OCI-LY7 (cell line): ENCODE data around the gene MRPL49. TPM values are rescaled to one million over a fixed set of nuclear protein-coding genes. Genes with fewer than 3 reads are reported as not detected.

Experiments
- BruUV-seq: library from RNA; stranded (reverse); fragments of 400-500 nt; replicated peaks from 2 replicates; lab custom pipeline; 2021; lab: Mats Ljungman, UMichigan
- CTCF ChIA-PET: fragments of 300-600 bp; sonication (Branson Sonifier 250); formaldehyde crosslinking; loops from one replicate; lab custom pipeline; 2022; ENCODE audit warnings: antibody characterized with exemption; ENCODE audit not compliant: unreplicated experiment; lab: Charles Lee
- POLR2A ChIA-PET: fragments of 300-600 bp; sonication (Branson Sonifier 250); formaldehyde crosslinking; loops from one replicate; lab custom pipeline; 2022; ENCODE audit warnings: antibody characterized with exemption; lab: Charles Lee
- DNase-seq: peaks from one replicate; pipeline ENCODE4 v3.0.0-alpha.2; 2015; ENCODE audit warnings: low spot score
- H2AFZ ChIP-seq: fragments of 200-600 bp; sonication (generic), shearing (Covaris generic); 2 replicates; pipeline ENCODE4 v1.6.1; 2014; ENCODE audit warnings: mild to moderate bottlenecking, antibody characterized with exemption, low read length, moderate library complexity
- H3K27ac ChIP-seq: fragments of 200-600 bp; sonication (generic); 2 replicates; pipeline ENCODE4 v1.5.1; 2014; ENCODE audit warnings: mixed run types, low read depth, mild to moderate bottlenecking, moderate library complexity, low read length, inconsistent platforms; ENCODE audit not compliant: poor library complexity, severe bottlenecking
- H3K36me3 ChIP-seq: fragments of 200-600 bp; sonication (generic); 2 replicates; pipeline ENCODE4 v1.6.1; 2014; ENCODE audit warnings: mild to moderate bottlenecking, antibody characterized with exemption, low read length, moderate library complexity, mixed read lengths; ENCODE audit not compliant: insufficient read depth
- H3K4me1 ChIP-seq: fragments of 200-600 bp; sonication (generic); 2 replicates; pipeline ENCODE4 v1.5.1; 2014; ENCODE audit warnings: mild to moderate bottlenecking, low read length; ENCODE audit not compliant: insufficient read depth, poor library complexity, severe bottlenecking
- H3K4me2 ChIP-seq: fragments of 200-600 bp; sonication (generic); 2 replicates; pipeline ENCODE4 v1.6.1; 2014; ENCODE audit warnings: mild to moderate bottlenecking, low read length
- H3K4me3 ChIP-seq: fragments of 200-600 bp; sonication (generic); 2 replicates; pipeline ENCODE4 v1.5.1; 2014; ENCODE audit warnings: mild to moderate bottlenecking, low read depth, low read length; ENCODE audit not compliant: poor library complexity, severe bottlenecking
- H3K79me2 ChIP-seq: fragments of 200-600 bp; sonication (generic); 2 replicates; pipeline ENCODE4 v1.6.1; 2016; ENCODE audit warnings: low read depth, mild to moderate bottlenecking, low read length, moderate library complexity, mixed read lengths; ENCODE audit not compliant: insufficient read depth
- H3K9me2 ChIP-seq: fragments of 200-600 bp; sonication (generic); 2 replicates; pipeline ENCODE4 v1.6.1; 2016; ENCODE audit warnings: mild to moderate bottlenecking, low read length, mixed read lengths; ENCODE audit not compliant: insufficient read depth
- H3K9me3 ChIP-seq: fragments of 200-600 bp; sonication (generic); 2 replicates; pipeline ENCODE4 v1.6.1; 2014; ENCODE audit warnings: mild to moderate bottlenecking, mixed run types, low read length, mixed read lengths
- H4K20me1 ChIP-seq: fragments of 200-600 bp; sonication (generic); 2 replicates; pipeline ENCODE4 v1.6.1; 2014; ENCODE audit warnings: mild to moderate bottlenecking, antibody characterized with exemption, low read length, moderate library complexity, mixed read lengths; ENCODE audit not compliant: insufficient read depth
- CTCF ChIP-seq: fragments of 200-600 bp; sonication (generic); conservative IDR thresholded peaks from 2 replicates; pipeline ENCODE4 v1.5.1; 2014; ENCODE audit warnings: mild to moderate bottlenecking, antibody characterized with exemption, low read length, moderate library complexity, mixed read lengths
- EZH2phosphoT487 ChIP-seq: fragments of 200-600 bp; sonication (generic); IDR thresholded peaks from 2 replicates; pipeline ENCODE4 v1.6.1; 2018; ENCODE audit warnings: low read depth, borderline replicate concordance, mild to moderate bottlenecking, mixed run types, antibody characterized with exemption, low read length, moderate library complexity, mixed read lengths
- intact Hi-C: fragments of 100-400 bp; cut with micrococcal nuclease; formaldehyde crosslinking; loops from one replicate; pipeline ENCODE4 v1.10.0; 2022; ENCODE audit not compliant: unreplicated experiment
- total RNA-seq, 2 experiments: library from RNA; depleted of rRNA in 1 of 2; stranded (reverse); fragments of >200 nt in 1 of 2; shearing (Covaris generic) in 1 of 2; gene quantifications; 2 replicates each; pipeline ENCODE4 v1.2.3, GENCODE V29; 2014 to 2022

MRPL49 gene
- total RNA-seq, 2 experiments from 2014 or later: 65.2 to 81.6 TPM

GRCh38 chr11:65096926-65097325 lies 25.2 kb upstream of the MRPL49 start:
- Histone ChIP-seq H3K4me3 (peak overlapping the region; percentile 78), H3K27ac (peak overlapping the region; percentile 68), H3K4me1 (peaks cover 16% of the 10 kb centered on the region), H2AFZ (no peak overlapping the region), H3K36me3 (peaks cover 36% of the 10 kb centered on the region), H4K20me1 (peaks cover 6% of the 10 kb centered on the region; the same call in 1 of the 2 replicates), H3K9me2 (no peaks in the 10 kb centered on the region), H3K9me3 (no peaks in the 10 kb centered on the region), H3K79me2 (peaks cover 27% of the 10 kb centered on the region), H3K4me2 (peak overlapping the region; percentile 91)
- ChIA-PET CTCF (no interaction called here), POLR2A (interaction anchor here (1.1 to 1.5 kb wide), 3 partner anchors 14 to 51 kb away, joined by 4 read pairs; no protein-coding TSS in a partner anchor)
- no peak for TF ChIP-seq CTCF
- no peak for TF ChIP-seq EZH2phosphoT487
- intact Hi-C loops: loop anchor here (1.0 kb wide), 1 partner anchor 57 kb away; no protein-coding TSS in a partner anchor
- no peak for DNase-seq
- BruUV-seq: TSS peak; percentile 48

GRCh38 chr11:65100674-65101350 lies 21.3 kb upstream of the MRPL49 start:
- peaks cover 27% of the 10 kb centered on the region for H3K79me2 ChIP-seq
- no TSS peak for BruUV-seq
- intact Hi-C loops: no loop called here

More at GRCh38 chr11:65100674-65101350, 21.3 kb upstream of the MRPL49 start:
- CTCF ChIA-PET: no interaction called here
- peaks cover 7% of the 10 kb centered on the region for H3K4me1 ChIP-seq
- H3K9me2 ChIP-seq: no peaks in the 10 kb centered on the region
- no peak overlapping the region for H3K4me2 ChIP-seq
- peaks cover 6% of the 10 kb centered on the region; the same call in 1 of the 2 replicates for H4K20me1 ChIP-seq
- peak; percentile 45; the same call in 1 of the 2 replicates for TF ChIP-seq CTCF
- TF ChIP-seq EZH2phosphoT487: no peak
- POLR2A ChIA-PET: interaction anchor here (0.6 to 0.7 kb wide), 2 partner anchors 75 to 116 kb away, joined by 3 to 4 read pairs; no protein-coding TSS in a partner anchor
- no peak overlapping the region for H3K27ac ChIP-seq
- H3K4me3 ChIP-seq: no peak overlapping the region
- H3K36me3 ChIP-seq: peaks cover 42% of the 10 kb centered on the region
- no peaks in the 10 kb centered on the region for H3K9me3 ChIP-seq
- no peak for DNase-seq
- no peak overlapping the region for H2AFZ ChIP-seq
